PFSK-1 (cell line): ENCODE data around the gene DHCR7.

Experiments used
- FOXP2 ChIP-seq: optimal IDR thresholded peaks from 2 replicates; pipeline ENCODE3; 2011; ENCODE audit warnings: borderline replicate concordance, control low read depth, inconsistent platforms; ENCODE audit not compliant: insufficient read depth; ENCODE audit errors: extremely low read length, extremely low read depth
- POLR2AphosphoS5 ChIP-seq: IDR thresholded peaks from 2 replicates; pipeline ENCODE4 v1.6.1; 2012; ENCODE audit warnings: low read depth, mild to moderate bottlenecking, control low read depth, low read length, moderate library complexity
- SIN3A ChIP-seq: IDR thresholded peaks from 2 replicates; pipeline ENCODE4 v1.6.1; 2012; ENCODE audit warnings: mild to moderate bottlenecking, low read length, moderate library complexity, borderline replicate concordance; ENCODE audit not compliant: insufficient read depth
- TAF1 ChIP-seq: IDR thresholded peaks from 2 replicates; pipeline ENCODE4 v1.6.1; 2012; ENCODE audit warnings: low read length, control low read depth, borderline replicate concordance; ENCODE audit not compliant: insufficient read depth
- TF ChIP-seq, protein P1 (sequence below), 2 experiments: IDR thresholded peaks; 2 replicates each; pipeline versions ENCODE4 v1.6.1 to v1.8.0; 2011 to 2012; ENCODE audit warnings: low read depth in 2 of 2, low read length in 2 of 2, control low read depth in 1 of 2, inconsistent platforms in 1 of 2, mild to moderate bottlenecking in 1 of 2, moderate library complexity in 1 of 2; ENCODE audit not compliant: insufficient read depth in 1 of 2

Gene DHCR7

GRCh38 chr11:71399341-71399740, 48.9 kb downstream of the DHCR7 start:
- TF ChIP-seq SIN3A: no peak
- no peak for TF ChIP-seq FOXP2
- no peak for TF ChIP-seq POLR2AphosphoS5
- TF ChIP-seq, protein P1, sequence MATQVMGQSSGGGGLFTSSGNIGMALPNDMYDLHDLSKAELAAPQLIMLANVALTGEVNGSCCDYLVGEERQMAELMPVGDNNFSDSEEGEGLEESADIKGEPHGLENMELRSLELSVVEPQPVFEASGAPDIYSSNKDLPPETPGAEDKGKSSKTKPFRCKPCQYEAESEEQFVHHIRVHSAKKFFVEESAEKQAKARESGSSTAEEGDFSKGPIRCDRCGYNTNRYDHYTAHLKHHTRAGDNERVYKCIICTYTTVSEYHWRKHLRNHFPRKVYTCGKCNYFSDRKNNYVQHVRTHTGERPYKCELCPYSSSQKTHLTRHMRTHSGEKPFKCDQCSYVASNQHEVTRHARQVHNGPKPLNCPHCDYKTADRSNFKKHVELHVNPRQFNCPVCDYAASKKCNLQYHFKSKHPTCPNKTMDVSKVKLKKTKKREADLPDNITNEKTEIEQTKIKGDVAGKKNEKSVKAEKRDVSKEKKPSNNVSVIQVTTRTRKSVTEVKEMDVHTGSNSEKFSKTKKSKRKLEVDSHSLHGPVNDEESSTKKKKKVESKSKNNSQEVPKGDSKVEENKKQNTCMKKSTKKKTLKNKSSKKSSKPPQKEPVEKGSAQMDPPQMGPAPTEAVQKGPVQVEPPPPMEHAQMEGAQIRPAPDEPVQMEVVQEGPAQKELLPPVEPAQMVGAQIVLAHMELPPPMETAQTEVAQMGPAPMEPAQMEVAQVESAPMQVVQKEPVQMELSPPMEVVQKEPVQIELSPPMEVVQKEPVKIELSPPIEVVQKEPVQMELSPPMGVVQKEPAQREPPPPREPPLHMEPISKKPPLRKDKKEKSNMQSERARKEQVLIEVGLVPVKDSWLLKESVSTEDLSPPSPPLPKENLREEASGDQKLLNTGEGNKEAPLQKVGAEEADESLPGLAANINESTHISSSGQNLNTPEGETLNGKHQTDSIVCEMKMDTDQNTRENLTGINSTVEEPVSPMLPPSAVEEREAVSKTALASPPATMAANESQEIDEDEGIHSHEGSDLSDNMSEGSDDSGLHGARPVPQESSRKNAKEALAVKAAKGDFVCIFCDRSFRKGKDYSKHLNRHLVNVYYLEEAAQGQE (IDR thresholded peaks at IDR 0.05; ENCODE audit: insufficient read depth in 1 of 2, low read depth in 2 of 2, low read length in 2 of 2): no peak
- TF ChIP-seq TAF1: no peak

- TF ChIP-seq SIN3A: no peak
- TF ChIP-seq, protein P1 (IDR thresholded peaks at IDR 0.05; ENCODE audit: insufficient read depth in 1 of 2, low read depth in 2 of 2, low read length in 2 of 2): no peak
Observed at GRCh38 chr11:71397961-71398360, 50.2 kb downstream of the DHCR7 start.

DNA sequence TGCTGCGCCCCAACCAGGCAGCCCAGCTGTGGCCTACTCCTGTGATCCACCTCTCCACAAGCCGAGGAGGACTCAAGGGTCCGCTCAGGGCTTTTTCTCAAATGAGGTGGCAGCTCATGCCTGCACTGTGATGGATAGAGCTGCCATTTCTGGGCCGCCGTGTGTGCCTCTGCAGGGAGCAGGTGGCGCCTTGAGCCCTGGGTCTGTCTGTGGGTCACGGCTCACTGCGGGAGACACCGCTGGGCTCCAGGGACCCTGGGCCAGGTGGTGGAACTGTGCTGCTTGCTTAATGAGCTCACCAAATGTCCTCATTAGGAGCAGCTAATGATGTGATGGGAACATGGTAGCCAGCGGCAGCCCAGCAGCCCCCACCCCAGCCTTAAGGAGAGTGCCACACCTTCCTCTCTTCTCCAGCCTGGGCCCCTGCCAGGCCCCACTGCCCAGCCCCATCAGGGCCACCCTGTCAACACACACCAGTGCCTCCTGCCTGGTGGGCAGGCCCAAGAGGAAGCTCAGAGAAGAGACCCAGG, 50.8 kb downstream of the DHCR7 start:
- TF ChIP-seq TAF1 (no peak), SIN3A (no peak), POLR2AphosphoS5 (no peak), FOXP2 (no peak)
- TF ChIP-seq, protein P1 (IDR thresholded peaks at IDR 0.05; ENCODE audit: insufficient read depth in 1 of 2, low read depth in 2 of 2, low read length in 2 of 2): no peak

- TF ChIP-seq TAF1: no peak
- TF ChIP-seq POLR2AphosphoS5: no peak
- TF ChIP-seq, protein P1 (IDR thresholded peaks at IDR 0.05; ENCODE audit: insufficient read depth in 1 of 2, low read depth in 2 of 2, low read length in 2 of 2): no peak
- no peak for TF ChIP-seq FOXP2
- TF ChIP-seq SIN3A: no peak
Observed at GRCh38 chr11:71396548-71397123, 51.6 kb downstream of the DHCR7 start.

- TF ChIP-seq, protein P1 (IDR thresholded peaks at IDR 0.05; ENCODE audit: insufficient read depth in 1 of 2, low read depth in 2 of 2, low read length in 2 of 2): no peak
- no peak for TF ChIP-seq TAF1
- no peak for TF ChIP-seq POLR2AphosphoS5
- no peak for TF ChIP-seq SIN3A
- no peak for TF ChIP-seq FOXP2
Observed at GRCh38 chr11:71395774-71396173, 52.4 kb downstream of the DHCR7 start.
